ENCODE measurements around the gene ARHGAP10.

Gene ARHGAP10

DNA sequence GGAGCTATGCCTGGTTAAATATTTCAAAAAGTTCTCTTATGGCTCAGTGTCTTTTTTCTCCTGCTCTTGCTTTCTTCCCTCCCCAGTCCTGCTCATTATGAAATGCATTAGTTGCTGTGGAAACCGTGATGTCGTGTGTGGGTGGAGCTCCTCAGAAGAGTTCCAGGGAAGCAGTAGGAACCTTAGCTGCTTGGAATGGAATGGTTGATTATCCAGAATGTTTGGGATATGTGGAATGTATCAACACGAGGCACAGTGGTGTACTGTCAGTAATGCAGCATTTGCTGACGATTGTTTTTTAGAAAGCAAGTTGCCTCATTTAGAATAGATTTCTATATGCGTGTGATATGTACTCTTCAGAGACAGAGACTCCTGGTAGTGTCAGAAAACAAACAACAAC lies 333.2 kb downstream of the ARHGAP10 start:
- Histone ChIP-seq H3K9ac (ENCODE audit: low read length) (no peak overlapping the region), H3K4me2 (ENCODE audit: low read depth, low read length) (no peak overlapping the region), H3K27me3 (replicated peaks; ENCODE audit: insufficient read depth, low read length) (no peaks in the 10 kb centered on the region), H3K4me3 (ENCODE audit: low read length) (no peak overlapping the region), H3F3A (ENCODE audit: insufficient read depth, low read length) (no peaks in the 10 kb centered on the region), H2AFZ (ENCODE audit: low read length) (no peak overlapping the region), H3K4me1 (ENCODE audit: low read length) (no peaks in the 10 kb centered on the region), H3K27ac (ENCODE audit: low read length) (no peak overlapping the region), H3K79me2 (ENCODE audit: low read length) (peaks cover 12% of the 10 kb centered on the region; the same call in 1 of the 2 replicates), H3K36me3 (replicated peaks; ENCODE audit: insufficient read depth, low read length) (0 out of 2 replicates have a peak, but pooled peaks cover 3% of the 10 kb centered on the region), H3K9me3 (replicated peaks; ENCODE audit: insufficient read depth, low read length) (no peaks in the 10 kb centered on the region), H3K9me2 (replicated peaks; ENCODE audit: insufficient read depth, low read length) (no peaks in the 10 kb centered on the region), H4K20me1 (ENCODE audit: insufficient read depth, low read length) (no peaks in the 10 kb centered on the region)
- DNase-seq, result no peak
- TF ChIP-seq EZH2 (optimal IDR thresholded peaks at IDR 0.05; ENCODE audit: low read depth, low read length) (no peak), EZH2phosphoT487 (IDR thresholded peaks at IDR 0.05; ENCODE audit: low read length) (no peak)
- TF ChIP-seq, protein P1, sequence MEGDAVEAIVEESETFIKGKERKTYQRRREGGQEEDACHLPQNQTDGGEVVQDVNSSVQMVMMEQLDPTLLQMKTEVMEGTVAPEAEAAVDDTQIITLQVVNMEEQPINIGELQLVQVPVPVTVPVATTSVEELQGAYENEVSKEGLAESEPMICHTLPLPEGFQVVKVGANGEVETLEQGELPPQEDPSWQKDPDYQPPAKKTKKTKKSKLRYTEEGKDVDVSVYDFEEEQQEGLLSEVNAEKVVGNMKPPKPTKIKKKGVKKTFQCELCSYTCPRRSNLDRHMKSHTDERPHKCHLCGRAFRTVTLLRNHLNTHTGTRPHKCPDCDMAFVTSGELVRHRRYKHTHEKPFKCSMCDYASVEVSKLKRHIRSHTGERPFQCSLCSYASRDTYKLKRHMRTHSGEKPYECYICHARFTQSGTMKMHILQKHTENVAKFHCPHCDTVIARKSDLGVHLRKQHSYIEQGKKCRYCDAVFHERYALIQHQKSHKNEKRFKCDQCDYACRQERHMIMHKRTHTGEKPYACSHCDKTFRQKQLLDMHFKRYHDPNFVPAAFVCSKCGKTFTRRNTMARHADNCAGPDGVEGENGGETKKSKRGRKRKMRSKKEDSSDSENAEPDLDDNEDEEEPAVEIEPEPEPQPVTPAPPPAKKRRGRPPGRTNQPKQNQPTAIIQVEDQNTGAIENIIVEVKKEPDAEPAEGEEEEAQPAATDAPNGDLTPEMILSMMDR (IDR thresholded peaks at IDR 0.05; ENCODE audit: low read length), result no peak

DNA sequence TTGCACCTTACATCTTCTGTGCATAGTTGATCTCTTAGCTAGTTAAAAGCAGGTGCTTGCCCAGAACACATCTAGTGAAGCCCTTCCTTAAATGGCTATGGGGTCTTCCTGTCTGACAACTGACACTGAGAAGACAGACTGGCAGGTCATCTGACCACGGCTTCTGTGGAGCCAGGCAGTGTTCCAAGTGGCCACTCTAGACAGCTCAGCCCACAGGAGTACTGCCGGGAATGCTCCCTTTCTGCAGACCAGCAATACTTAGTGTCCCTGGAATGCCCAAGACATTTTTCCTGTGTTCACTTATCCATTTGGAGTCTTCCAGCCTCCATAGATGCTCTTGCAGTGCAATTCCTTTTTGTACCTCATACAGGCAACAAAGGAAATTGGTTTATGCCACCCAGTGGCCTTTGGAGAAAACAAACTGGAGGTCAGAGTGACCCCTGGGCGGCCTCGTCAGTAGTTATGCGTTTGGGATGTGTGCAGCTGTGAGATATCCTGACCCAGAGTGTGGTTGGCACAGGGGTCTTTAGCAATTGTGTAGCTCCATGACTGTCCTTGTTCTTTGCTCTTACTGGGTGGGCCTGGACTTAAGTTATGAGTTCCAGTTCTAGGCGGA lies 335.5 kb downstream of the ARHGAP10 start:
- no peak for DNase-seq
- H3K27me3 ChIP-seq (replicated peaks; ENCODE audit: insufficient read depth, low read length), result no peaks in the 10 kb centered on the region
- H4K20me1 ChIP-seq (ENCODE audit: insufficient read depth, low read length), result no peaks in the 10 kb centered on the region
- no peaks in the 10 kb centered on the region for H3K9me3 ChIP-seq (replicated peaks; ENCODE audit: insufficient read depth, low read length)
- no peaks in the 10 kb centered on the region for H3K4me1 ChIP-seq (ENCODE audit: low read length)
- H2AFZ ChIP-seq (ENCODE audit: low read length), result no peak overlapping the region
- H3K4me3 ChIP-seq (ENCODE audit: low read length), result no peak overlapping the region
- H3F3A ChIP-seq (ENCODE audit: insufficient read depth, low read length), result no peaks in the 10 kb centered on the region
- H3K4me2 ChIP-seq (ENCODE audit: low read depth, low read length), result no peak overlapping the region
- H3K36me3 ChIP-seq (replicated peaks; ENCODE audit: insufficient read depth, low read length), result 0 out of 2 replicates have a peak, but pooled peaks cover 3% of the 10 kb centered on the region
- H3K27ac ChIP-seq (ENCODE audit: low read length), result no peak overlapping the region
- H3K79me2 ChIP-seq (ENCODE audit: low read length), result peaks cover 4% of the 10 kb centered on the region; the same call in 1 of the 2 replicates
- TF ChIP-seq EZH2 (optimal IDR thresholded peaks at IDR 0.05; ENCODE audit: low read depth, low read length) (no peak), EZH2phosphoT487 (IDR thresholded peaks at IDR 0.05; ENCODE audit: low read length) (no peak)
- TF ChIP-seq, protein P1 (IDR thresholded peaks at IDR 0.05; ENCODE audit: low read length), result no peak
- H3K9me2 ChIP-seq (replicated peaks; ENCODE audit: insufficient read depth, low read length), result no peaks in the 10 kb centered on the region
- H3K9ac ChIP-seq (ENCODE audit: low read length), result no peak overlapping the region

GRCh38 chr4:148068065-148068911 lies 336.4 kb downstream of the ARHGAP10 start:
- Histone ChIP-seq H3K27me3 (replicated peaks; ENCODE audit: insufficient read depth, low read length) (no peaks in the 10 kb centered on the region), H3F3A (ENCODE audit: insufficient read depth, low read length) (no peaks in the 10 kb centered on the region)

More at GRCh38 chr4:148068065-148068911, 336.4 kb downstream of the ARHGAP10 start:
- Histone ChIP-seq H3K4me3 (ENCODE audit: low read length) (no peak overlapping the region), H3K36me3 (replicated peaks; ENCODE audit: insufficient read depth, low read length) (0 out of 2 replicates have a peak, but pooled peaks cover 3% of the 10 kb centered on the region), H3K4me1 (ENCODE audit: low read length) (no peaks in the 10 kb centered on the region), H3K4me2 (ENCODE audit: low read depth, low read length) (no peak overlapping the region), H3K9me2 (replicated peaks; ENCODE audit: insufficient read depth, low read length) (no peaks in the 10 kb centered on the region), H3K9me3 (replicated peaks; ENCODE audit: insufficient read depth, low read length) (no peaks in the 10 kb centered on the region), H3K79me2 (ENCODE audit: low read length) (peaks cover 4% of the 10 kb centered on the region; the same call in 1 of the 2 replicates), H2AFZ (ENCODE audit: low read length) (no peak overlapping the region), H3K9ac (ENCODE audit: low read length) (no peak overlapping the region), H4K20me1 (ENCODE audit: insufficient read depth, low read length) (no peaks in the 10 kb centered on the region), H3K27ac (ENCODE audit: low read length) (no peak overlapping the region)
- TF ChIP-seq EZH2phosphoT487 (IDR thresholded peaks at IDR 0.05; ENCODE audit: low read length) (no peak), EZH2 (optimal IDR thresholded peaks at IDR 0.05; ENCODE audit: low read depth, low read length) (no peak)
- TF ChIP-seq, protein P1 (IDR thresholded peaks at IDR 0.05; ENCODE audit: low read length), result no peak
- no peak for DNase-seq

Measured in MM.1S (cell line).